ENCODE results near the gene ACOX1.

Gene ACOX1

DNA sequence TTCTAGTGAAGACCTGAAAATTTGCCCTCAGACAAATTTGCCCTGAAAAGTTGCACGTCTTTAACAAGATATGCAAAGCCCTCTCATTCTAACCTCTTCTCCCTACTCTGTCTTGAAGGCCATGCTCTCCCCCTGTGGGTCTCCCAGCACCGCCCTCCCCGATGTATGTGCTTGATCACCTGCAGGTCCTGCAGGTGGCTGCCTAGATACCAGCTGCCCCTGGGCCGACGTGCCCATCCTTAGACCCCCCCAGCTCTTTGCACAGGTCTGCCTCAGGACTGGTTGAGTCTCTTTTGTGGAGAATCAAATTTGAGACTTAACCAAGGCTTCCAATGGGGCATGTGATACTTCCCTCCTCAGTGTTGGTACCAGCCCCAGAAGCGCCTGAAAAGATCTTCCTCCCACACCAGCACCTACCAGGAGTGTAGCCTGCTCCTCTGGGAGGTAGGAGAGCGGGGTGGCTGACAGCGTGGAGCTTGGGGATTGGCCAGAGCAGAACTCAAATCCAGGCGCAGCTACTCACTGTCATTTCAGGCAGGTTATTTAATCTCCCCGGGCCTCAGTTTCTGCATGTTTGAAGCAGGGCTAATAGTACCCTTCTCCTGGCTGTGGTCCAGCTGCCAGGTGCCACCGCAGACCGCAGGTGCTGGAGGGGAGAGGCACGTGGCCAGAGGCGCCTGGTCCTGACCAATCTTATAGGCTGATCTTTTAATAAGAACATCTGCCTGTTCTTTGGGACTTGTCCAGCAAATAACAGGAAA is 69.7 kb downstream of the ACOX1 start:
- no peak for TF ChIP-seq POLR2AphosphoS5 (IDR thresholded peaks at IDR 0.05; ENCODE audit: low read depth)
- TF ChIP-seq, protein P1, sequence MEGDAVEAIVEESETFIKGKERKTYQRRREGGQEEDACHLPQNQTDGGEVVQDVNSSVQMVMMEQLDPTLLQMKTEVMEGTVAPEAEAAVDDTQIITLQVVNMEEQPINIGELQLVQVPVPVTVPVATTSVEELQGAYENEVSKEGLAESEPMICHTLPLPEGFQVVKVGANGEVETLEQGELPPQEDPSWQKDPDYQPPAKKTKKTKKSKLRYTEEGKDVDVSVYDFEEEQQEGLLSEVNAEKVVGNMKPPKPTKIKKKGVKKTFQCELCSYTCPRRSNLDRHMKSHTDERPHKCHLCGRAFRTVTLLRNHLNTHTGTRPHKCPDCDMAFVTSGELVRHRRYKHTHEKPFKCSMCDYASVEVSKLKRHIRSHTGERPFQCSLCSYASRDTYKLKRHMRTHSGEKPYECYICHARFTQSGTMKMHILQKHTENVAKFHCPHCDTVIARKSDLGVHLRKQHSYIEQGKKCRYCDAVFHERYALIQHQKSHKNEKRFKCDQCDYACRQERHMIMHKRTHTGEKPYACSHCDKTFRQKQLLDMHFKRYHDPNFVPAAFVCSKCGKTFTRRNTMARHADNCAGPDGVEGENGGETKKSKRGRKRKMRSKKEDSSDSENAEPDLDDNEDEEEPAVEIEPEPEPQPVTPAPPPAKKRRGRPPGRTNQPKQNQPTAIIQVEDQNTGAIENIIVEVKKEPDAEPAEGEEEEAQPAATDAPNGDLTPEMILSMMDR (IDR thresholded peaks at IDR 0.05; ENCODE audit: insufficient read depth, low read length): no peak
- TF ChIP-seq, protein P2, sequence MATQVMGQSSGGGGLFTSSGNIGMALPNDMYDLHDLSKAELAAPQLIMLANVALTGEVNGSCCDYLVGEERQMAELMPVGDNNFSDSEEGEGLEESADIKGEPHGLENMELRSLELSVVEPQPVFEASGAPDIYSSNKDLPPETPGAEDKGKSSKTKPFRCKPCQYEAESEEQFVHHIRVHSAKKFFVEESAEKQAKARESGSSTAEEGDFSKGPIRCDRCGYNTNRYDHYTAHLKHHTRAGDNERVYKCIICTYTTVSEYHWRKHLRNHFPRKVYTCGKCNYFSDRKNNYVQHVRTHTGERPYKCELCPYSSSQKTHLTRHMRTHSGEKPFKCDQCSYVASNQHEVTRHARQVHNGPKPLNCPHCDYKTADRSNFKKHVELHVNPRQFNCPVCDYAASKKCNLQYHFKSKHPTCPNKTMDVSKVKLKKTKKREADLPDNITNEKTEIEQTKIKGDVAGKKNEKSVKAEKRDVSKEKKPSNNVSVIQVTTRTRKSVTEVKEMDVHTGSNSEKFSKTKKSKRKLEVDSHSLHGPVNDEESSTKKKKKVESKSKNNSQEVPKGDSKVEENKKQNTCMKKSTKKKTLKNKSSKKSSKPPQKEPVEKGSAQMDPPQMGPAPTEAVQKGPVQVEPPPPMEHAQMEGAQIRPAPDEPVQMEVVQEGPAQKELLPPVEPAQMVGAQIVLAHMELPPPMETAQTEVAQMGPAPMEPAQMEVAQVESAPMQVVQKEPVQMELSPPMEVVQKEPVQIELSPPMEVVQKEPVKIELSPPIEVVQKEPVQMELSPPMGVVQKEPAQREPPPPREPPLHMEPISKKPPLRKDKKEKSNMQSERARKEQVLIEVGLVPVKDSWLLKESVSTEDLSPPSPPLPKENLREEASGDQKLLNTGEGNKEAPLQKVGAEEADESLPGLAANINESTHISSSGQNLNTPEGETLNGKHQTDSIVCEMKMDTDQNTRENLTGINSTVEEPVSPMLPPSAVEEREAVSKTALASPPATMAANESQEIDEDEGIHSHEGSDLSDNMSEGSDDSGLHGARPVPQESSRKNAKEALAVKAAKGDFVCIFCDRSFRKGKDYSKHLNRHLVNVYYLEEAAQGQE (IDR thresholded peaks at IDR 0.05; ENCODE audit: insufficient replicate concordance, low read depth): no peak
- no peak for TF ChIP-seq GABPA (IDR thresholded peaks at IDR 0.05; ENCODE audit: low read depth)
- no peak for TF ChIP-seq SPI1 (IDR thresholded peaks at IDR 0.05; ENCODE audit: borderline replicate concordance, low read depth)
- H3K27ac ChIP-seq (replicated peaks): no peak overlapping the region
- no peak for DNase-seq (ENCODE audit: low read depth in 1 of 2, low spot score in 1 of 2)
- no peak overlapping the region for H3K4me3 ChIP-seq (replicated peaks; ENCODE audit: insufficient read depth, low read length)
- H3K27me3 ChIP-seq (ENCODE audit: insufficient read depth, poor library complexity, severe bottlenecking): no peaks in the 10 kb centered on the region

- TF ChIP-seq POLR2AphosphoS5 (IDR thresholded peaks at IDR 0.05; ENCODE audit: low read depth): no peak
- TF ChIP-seq, protein P2 (IDR thresholded peaks at IDR 0.05; ENCODE audit: insufficient replicate concordance, low read depth): no peak
- TF ChIP-seq, protein P1 (IDR thresholded peaks at IDR 0.05; ENCODE audit: insufficient read depth, low read length): no peak
- no peak for TF ChIP-seq SPI1 (IDR thresholded peaks at IDR 0.05; ENCODE audit: borderline replicate concordance, low read depth)
- Histone ChIP-seq H3K4me3 (replicated peaks; ENCODE audit: insufficient read depth, low read length) (no peak overlapping the region), H3K27me3 (ENCODE audit: insufficient read depth, poor library complexity, severe bottlenecking) (no peaks in the 10 kb centered on the region), H3K27ac (replicated peaks) (no peak overlapping the region)
- DNase-seq (ENCODE audit: low read depth in 1 of 2, low spot score in 1 of 2): no peak
Measured at GRCh38 chr17:75908201-75908600, 70.8 kb downstream of the ACOX1 start.

DNA sequence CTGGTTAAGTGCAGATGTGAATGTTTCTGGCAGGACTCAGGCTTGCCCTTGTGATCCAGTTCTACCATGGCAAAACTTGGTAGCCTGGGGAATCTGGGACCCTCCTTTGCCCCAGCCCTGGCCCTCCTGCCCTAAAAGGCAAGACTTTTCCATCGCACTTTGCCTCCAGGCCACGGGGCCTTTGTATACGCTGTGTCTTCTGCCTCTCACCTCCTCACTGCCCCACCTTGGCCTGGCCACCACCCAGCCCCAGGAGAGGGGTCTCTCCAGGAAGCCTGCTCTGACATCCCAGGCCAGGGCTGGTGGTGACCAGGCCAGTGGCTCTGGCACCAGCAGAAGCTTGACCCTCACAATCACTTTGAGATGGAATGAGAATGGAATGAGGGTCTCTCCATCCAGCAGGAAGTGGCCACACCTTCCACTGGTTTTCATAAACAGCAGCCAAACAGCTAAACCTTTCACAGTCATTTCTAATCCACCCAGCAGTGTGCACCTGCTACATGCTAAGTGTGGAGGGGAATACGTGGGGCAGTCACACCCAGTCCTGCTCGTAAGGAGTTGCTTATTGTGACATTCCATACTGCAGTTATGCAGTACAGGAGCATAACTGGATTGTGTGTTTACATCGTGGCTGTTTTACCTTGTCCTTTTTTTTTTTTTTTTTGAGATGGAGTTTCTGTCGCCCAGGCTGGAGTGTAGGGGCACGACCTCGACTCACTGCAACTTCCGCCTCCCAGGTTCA is 72.7 kb downstream of the ACOX1 start:
- no peak for DNase-seq (ENCODE audit: low read depth in 1 of 2, low spot score in 1 of 2)
- Histone ChIP-seq H3K27me3 (ENCODE audit: insufficient read depth, poor library complexity, severe bottlenecking) (no peaks in the 10 kb centered on the region), H3K27ac (replicated peaks) (peak overlapping the region; percentile 78), H3K4me3 (replicated peaks; ENCODE audit: insufficient read depth, low read length) (no peak overlapping the region)
- TF ChIP-seq, protein P2 (IDR thresholded peaks at IDR 0.05; ENCODE audit: insufficient replicate concordance, low read depth): no peak
- no peak for TF ChIP-seq SPI1 (IDR thresholded peaks at IDR 0.05; ENCODE audit: borderline replicate concordance, low read depth)
- TF ChIP-seq GABPA (IDR thresholded peaks at IDR 0.05; ENCODE audit: low read depth): no peak
- no peak for TF ChIP-seq POLR2AphosphoS5 (IDR thresholded peaks at IDR 0.05; ENCODE audit: low read depth)
- TF ChIP-seq, protein P1 (IDR thresholded peaks at IDR 0.05; ENCODE audit: insufficient read depth, low read length): no peak

Data from HL-60 (cell line).